GM20000 (cell line): ENCODE results near the gene FNDC7.
"Not testable (repeated sequence)": the region's sequence is repeated elsewhere in the genome, so short reads cannot be mapped to it uniquely, and the experiment has no call there.

Source experiments
- DNase-seq: peaks from one replicate; pipeline ENCODE4 v3.0.0; 2012; ENCODE audit warnings: low spot score
- TF ChIP-seq, protein P1 (sequence below): IDR thresholded peaks from 2 replicates; pipeline ENCODE4 v1.5.1; 2012; ENCODE audit warnings: mild to moderate bottlenecking, control low read depth; ENCODE audit errors: extremely low read depth, missing control alignments

Gene FNDC7

DNA sequence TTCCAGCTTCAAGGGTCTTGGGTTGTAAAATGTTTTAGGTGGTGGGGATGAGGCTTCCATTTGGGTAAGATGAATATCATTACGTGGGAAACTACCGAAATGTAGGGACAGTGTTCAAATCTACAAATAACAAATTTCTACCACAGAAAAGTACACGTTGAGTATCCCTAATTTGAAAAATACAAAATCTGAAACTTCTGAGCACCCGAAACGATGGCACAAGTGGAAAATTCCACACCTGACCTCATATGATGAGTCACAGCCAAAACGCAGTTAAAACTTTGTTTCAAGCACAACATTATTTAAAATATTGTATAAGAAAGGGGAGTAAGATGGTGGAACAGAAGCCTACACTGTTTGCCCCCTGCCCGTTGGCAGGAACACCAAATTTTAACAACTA, 43.0 kb upstream of the FNDC7 start:
- TF ChIP-seq, protein P1, sequence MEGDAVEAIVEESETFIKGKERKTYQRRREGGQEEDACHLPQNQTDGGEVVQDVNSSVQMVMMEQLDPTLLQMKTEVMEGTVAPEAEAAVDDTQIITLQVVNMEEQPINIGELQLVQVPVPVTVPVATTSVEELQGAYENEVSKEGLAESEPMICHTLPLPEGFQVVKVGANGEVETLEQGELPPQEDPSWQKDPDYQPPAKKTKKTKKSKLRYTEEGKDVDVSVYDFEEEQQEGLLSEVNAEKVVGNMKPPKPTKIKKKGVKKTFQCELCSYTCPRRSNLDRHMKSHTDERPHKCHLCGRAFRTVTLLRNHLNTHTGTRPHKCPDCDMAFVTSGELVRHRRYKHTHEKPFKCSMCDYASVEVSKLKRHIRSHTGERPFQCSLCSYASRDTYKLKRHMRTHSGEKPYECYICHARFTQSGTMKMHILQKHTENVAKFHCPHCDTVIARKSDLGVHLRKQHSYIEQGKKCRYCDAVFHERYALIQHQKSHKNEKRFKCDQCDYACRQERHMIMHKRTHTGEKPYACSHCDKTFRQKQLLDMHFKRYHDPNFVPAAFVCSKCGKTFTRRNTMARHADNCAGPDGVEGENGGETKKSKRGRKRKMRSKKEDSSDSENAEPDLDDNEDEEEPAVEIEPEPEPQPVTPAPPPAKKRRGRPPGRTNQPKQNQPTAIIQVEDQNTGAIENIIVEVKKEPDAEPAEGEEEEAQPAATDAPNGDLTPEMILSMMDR = no peak

DNA sequence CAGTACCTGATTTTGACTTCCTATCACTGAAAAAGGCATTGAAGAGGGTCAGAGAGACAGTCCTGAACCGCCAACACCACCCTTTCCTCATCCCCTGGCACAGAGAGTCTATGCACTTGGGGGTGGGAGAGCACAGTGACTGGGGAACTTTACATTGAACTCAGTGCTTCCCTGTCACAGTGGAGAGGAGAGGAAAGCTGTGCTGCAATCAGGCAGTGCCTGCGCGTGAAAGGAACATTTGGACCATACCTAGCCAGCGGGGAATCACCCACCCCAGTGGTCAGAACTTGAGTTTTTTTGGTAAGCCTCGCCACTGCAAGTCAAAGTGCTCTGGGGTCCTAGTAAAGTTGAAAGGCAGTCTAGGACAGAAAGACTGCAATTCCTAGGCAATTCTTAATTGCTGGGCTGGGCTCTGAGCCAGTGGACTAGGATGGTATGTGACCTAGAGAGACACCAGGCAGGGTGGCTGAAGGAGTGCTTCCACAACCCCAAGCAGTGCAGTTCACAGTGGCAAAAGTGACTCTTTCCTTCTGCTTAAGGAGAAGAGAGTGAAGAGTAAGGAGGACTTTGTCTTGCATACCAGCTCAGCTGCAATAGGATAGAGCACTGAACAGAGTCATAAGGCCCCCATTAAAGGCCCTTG, 42.5 kb upstream of the FNDC7 start:
- TF ChIP-seq, protein P1 = no peak
- no peak for DNase-seq

More for the DNA sequence above, 43.0 kb upstream of the FNDC7 start:
- DNase-seq = no peak

DNA sequence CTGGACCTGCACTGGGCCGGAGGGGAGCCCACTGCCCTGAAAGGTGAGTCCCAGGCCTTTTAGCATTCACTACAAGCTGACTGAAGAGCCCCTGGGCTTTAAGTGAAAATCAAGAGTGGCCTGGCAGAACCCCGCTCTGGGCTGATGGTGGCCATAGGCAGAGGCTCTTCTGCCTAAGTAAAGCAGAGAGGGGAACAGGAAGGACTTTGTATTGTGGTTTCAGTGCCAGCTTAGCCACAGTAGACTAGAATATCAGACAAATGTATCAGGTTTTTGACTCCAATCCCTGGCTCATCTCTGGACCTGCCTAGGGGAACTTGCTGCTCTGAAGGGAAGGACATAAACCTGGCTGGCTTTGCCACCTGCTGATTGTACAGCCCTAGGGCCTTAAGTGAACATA, 41.6 kb upstream of the FNDC7 start:
- no peak for DNase-seq
- TF ChIP-seq, protein P1 = no peak

DNA sequence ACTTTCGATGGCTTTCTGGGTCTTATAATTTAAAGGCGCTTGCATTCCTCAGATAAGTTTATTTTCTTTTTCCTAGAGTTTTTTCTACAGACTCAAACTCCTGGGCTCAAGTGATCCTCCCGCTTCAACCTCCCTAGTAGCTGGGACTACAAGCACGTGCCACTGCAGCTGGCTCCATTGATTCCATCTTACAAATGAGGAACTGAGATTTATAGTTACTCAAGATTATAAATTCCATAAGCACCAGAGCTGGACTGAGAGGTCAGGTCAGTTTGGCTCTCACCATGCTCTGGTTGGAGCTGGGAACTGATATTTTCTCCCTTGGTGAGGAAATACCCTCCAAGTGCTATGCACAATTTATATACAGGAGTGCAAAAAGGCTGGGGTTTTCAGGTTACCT, 34.0 kb upstream of the FNDC7 start:
- no peak for DNase-seq
- TF ChIP-seq, protein P1 = no peak

DNA sequence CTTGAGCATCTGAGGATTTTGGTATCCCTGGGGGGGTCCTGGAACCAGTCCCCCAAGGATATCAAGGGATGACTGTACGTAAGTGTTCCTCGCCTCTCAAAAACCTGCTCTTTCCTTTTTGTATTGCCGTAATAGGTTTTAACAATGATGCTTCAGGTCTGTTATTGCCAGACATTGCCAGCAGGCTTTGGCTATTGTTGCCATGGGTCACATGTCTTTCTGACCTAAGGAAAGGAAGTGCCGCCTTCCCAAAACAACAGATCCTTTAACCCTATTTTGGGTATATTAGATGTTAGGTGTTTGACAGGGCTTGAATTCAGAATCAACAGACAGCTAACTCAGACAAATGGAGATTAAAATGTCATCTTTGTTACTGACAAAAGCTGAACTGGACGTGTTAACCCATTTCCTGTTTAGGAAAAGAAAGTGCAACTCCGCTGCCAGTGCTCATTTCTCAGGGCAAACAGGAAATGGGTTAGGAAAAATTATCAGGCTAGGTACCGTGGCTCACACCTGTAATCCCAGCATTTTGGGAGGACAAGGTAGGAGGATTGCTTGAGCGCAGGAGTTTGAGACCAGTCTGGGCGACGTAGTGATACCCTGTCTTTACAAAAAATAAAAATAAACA, 33.0 kb upstream of the FNDC7 start:
- DNase-seq = no peak
- TF ChIP-seq, protein P1 = no peak

DNA sequence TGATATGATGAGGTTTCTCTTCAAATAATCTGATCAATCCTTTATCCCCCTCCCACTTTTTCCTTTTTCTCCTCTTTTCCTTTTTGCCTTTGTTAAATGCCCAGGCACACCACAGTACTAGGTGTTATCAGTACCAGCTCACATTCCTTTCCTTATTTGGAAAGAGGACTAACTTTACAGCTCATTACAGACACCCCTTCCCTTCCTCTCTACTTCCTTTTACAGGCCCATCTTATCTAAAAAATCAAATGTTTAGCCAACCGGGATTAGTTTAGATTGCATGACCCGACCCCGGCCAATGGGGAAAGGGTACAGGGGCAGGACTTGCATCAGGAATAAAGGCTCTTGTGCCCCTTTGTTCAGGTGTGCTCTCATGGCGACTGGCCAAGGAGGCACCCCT, 31.0 kb upstream of the FNDC7 start:
- not testable (repeated sequence) for DNase-seq

DNA sequence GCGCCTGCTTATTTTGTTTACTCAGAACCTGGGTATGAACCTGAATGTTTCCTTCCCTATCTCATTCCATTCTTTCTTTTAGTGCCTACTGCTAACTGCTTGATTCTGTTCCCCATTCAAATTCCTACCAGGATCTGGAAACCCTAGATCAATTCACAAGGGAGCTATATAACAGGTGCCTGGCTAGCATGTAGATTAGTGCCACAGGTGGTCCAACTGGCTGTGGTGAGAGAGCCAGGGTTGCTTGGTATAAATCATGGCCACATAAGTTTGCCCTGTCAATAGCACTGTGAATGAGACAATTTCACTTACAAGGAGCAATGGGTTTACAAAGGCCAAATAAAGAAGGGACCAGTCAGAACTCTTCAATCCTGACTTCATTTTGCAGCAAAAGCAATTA, 27.2 kb upstream of the FNDC7 start:
- DNase-seq = no peak
- TF ChIP-seq, protein P1 = no peak
